Measurements from ENCODE around the gene PFDN6.

GRCh38 chr6:33252759-33253158 is 36.6 kb upstream of the PFDN6 start:
- TF ChIP-seq CTCF (conservative IDR thresholded peaks at IDR 0.05; ENCODE audit: low read depth, low read length), result no peak
- no peak for TF ChIP-seq EZH2 (IDR thresholded peaks at IDR 0.05; ENCODE audit: borderline replicate concordance, low read depth, low read length, poor library complexity, severe bottlenecking)
